ENCODE data around the gene PLA2G2F.

Gene PLA2G2F

DNA sequence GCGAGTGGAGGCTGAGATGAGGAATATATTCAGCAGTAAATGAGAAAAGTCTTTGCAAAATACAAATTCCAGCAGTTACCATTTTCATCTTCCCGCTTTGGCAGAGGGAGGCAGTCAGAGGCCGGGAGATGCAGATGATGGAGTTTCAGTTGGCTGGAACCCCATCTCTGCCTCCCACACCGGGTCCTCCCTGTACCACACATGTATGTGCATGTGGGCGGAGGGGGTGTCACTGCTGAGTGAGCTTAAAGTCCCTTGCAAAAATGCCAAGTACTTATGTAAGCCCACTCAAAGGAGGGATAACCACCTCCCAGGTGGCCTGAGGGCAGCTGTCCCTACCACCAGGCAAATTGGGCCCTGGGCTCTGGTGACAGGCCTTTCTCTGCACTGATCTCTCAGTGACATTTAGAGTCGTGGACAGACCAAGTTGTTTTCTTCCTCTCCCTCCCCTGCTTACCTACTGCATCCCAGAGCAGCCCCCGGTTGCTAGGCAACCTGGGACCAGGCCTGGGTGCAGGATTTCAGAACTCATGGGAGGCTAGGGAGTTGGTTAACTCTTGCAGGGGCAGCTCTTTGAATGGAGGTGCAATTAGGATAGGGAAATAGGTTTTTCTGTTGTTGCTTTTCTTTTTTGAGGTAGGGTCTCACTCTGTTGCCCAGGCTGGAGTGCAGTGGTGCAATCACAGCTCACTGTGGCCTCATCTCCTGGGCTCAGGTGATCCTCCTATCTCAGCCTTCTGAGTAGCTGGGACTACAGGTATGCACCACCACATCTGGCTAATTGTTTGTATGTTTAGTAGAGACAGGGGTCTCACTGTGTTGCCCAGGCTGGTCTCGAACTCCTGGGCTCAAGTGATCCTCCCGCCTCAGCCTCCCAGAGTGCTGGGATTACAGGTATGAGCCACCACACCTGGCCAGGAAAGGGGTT is 29.7 kb downstream of the PLA2G2F start:
- no peak for DNase-seq (ENCODE audit: low read depth in 2 of 2)

DNA sequence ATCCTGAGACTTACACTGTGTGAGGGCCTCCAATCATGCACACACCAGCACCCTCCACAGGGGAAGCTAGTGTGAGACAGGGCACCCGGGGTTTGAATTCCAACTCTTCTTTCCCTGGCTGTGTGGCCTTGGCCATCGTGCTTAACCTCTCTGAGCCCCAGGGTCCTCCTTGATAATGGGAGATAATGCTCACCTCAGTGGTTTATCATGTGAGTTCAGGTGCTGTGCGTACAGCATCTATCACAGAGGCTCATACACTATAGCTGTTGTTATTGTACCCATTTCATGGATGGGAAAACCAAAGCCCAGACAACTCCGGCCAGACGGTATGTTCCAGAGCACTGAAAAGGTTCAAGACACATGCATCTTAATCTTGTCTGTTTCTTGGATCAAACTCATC is 30.8 kb downstream of the PLA2G2F start:
- DNase-seq (ENCODE audit: low read depth in 2 of 2), result no peak

GRCh38 chr1:20172033-20172590 is 33.0 kb downstream of the PLA2G2F start:
- no peak for DNase-seq (ENCODE audit: low read depth in 2 of 2)

DNA sequence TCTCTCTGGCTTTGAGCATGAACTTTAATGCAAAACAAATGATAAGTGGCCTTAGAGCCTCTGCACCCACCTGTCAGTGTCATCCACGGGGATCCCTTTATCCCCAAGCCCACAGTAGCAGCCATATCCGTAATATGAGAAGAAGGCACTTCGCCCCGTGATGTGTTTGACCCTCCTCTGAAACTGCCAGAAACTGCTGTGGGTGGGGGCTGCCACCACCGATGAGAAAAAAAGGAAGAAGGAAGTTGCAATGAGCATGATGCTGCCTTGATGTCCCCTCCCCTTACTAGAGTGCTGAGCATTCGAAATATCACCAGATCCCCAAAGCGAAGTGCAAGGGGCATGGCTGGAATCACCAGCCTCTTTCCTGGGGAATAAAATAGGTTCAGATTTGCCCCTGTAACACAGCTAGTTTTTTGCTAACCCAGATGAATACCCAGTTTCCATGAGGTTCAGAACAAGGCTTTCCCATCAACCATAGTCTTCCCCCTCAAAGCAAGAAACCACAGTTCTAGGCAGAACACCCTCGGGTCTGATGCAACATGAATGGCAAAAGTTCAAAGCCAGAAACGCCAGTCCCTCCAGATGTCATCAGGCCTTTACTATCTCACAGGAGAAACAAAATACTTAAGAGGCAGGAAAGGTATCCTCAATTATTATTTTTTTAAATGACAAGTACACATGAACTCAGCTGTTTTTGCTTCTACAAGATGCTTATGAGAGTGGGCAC is 36.0 kb downstream of the PLA2G2F start:
- DNase-seq (ENCODE audit: low read depth in 2 of 2), result no peak

- DNase-seq (ENCODE audit: low read depth in 2 of 2), result no peak
These were observed 39.7 kb downstream of the PLA2G2F start for GRCh38 chr1:20178634-20179370.

- no peak for DNase-seq (ENCODE audit: low read depth in 2 of 2)
These were observed 40.4 kb downstream of the PLA2G2F start for GRCh38 chr1:20179371-20180128.

GRCh38 chr1:20180129-20180843 is 41.2 kb downstream of the PLA2G2F start:
- no peak for DNase-seq (ENCODE audit: low read depth in 2 of 2)

DNA sequence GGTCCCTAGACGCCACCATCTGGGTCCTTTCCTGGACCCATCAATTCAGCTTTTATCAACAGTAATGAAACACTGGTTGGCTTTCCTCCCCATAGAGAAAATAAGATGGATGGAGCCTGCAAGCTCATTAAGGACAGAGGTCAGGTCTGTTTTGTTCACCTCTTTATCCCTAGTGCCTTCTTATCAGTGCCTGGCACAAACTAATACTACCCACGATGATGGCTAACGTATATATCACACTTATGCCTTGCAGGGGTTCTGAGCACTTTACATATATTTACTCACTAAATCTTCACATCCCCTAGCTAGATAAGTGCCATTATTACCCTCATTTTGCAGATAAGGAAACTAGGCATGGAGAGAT is 41.7 kb downstream of the PLA2G2F start:
- DNase-seq (ENCODE audit: low read depth in 2 of 2), result no peak

- DNase-seq (ENCODE audit: low read depth in 2 of 2), result no peak
These were observed 43.3 kb downstream of the PLA2G2F start for GRCh38 chr1:20182415-20182814.

GRCh38 chr1:20183035-20183434 is 43.9 kb downstream of the PLA2G2F start:
- no peak for DNase-seq (ENCODE audit: low read depth in 2 of 2)

DNA sequence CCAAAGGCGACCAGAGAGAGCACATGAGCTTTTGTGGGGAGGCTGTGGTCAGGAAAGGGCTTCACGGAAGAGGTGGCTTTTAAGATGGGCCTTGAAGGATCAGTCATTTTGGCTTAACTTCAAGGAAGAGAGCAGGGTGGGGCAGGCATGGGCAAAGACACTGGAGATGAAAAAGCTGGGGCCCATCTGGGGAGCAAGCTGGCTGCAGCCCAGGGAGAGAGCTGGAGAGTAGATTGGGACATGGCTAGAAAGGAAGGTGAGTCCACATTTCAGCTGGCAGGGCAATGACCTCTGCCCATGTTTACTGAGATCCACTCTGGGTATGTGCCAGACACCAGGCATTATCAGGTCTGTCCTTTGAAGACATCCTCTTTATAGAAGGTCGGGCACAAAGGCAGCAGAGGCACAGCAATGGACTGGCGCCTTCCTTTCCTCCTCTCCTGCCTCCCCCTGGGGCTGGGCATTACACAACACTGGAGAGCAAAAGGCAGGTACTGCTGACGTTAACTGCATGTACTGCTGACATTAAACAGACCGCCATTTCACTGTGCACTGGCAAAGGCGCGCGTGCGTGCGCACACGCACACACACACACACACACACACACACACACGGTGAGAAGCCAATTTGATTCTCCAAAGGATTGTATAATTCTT is 44.6 kb downstream of the PLA2G2F start:
- DNase-seq (ENCODE audit: low read depth in 2 of 2), result no peak

DNA sequence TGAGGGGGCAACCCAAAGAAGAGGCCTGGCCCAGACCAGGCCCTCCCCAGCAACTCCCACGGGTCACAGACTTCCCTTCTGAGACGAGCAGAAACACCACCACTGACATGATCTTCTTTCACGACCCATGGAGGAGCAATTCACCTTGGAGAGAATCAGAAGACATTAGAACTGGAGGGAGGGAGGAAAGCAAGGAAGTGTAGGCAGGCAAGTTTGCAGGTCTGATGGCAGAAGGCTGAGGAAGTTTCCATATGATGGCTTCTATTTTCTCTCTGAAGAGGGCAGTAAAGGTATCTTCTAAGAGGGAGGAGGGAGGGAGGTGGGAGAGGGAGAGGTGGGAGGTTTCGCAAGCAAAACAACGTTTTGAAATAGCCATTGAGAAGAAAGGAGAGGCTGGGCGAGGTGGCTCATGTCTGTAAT is 45.4 kb downstream of the PLA2G2F start:
- no peak for DNase-seq (ENCODE audit: low read depth in 2 of 2)

GRCh38 chr1:20184997-20185833 is 46.1 kb downstream of the PLA2G2F start:
- peak; percentile 18 to 38 for DNase-seq (ENCODE audit: low read depth in 2 of 2)

GRCh38 chr1:20185834-20186782 is 47.0 kb downstream of the PLA2G2F start, which contains the start of the genes PLA2G2C and UBXN10:
PLA2G2C (minus strand) TSS chr1:20186518; CDS start chr1:20177363, 9,155 bp downstream.
UBXN10 (plus strand) TSS chr1:20186096; CDS start chr1:20190562, 4,466 bp downstream.
- DNase-seq (ENCODE audit: low read depth in 2 of 2), result no peak

DNA sequence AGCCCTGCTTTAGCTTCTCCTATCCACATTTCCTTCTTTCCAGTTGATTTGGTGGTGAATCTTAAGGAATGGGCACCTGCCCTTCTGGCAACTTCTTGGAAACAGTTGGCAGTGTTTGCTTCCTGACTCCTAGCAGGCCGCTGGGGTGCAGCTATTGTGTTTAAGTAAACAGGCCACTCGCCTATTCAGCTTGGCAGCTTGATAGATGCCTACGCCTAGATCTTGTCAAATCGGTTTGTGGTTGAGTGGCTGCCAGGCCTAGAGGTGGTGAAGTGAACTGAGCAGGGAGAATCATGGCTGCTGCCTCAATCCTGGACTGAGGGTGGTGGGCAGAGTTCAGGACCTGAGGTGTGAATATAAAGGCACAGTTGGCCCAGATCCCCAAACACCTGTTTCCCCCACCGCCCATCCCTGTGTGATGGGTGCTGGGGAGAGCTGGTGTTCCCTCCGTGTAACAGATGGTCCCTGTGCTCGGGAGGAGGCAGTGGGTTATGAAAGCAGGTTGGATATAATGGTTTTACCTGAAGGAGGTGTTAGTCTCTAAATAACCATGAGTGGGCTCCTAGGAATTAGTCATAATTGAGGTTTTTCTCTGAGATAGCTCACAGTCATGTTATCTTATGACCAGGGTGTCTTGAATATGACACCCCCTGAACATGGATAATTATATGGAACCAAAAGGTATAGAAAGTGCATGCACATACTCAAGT is 48.1 kb downstream of the PLA2G2F start:
- no peak for DNase-seq (ENCODE audit: low read depth in 2 of 2)

DNA sequence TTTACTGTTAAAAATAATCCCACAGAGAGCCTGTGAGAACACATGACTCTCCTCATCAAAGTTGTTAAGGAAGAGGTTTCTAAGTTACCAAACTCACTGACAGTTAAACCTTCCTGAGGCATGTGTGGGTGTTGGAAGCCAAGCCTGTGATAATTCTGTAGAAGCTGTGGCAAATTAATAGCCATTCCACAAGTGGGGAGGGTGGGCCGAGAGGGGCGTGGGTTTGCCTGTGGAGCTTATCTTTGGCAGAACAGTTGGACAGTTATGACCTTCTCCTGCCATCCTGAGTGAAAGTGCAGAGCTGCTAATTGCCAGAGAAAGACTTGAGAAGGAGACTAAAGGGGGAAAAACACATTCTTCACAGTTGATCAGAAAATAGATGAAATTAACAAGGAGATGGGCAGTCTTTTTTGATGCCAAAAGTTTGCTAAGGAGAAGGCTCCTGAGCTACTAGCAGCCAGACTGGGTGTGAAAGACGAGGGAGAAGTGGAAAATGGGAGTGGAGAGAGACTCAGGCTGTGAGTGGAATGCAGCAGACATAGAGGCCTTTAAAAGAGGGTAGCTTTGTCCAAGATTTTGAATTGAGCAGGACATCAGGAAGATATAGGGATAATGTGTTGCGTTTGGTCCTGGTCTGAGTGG is 48.8 kb downstream of the PLA2G2F start:
- no peak for DNase-seq (ENCODE audit: low read depth in 2 of 2)

DNA sequence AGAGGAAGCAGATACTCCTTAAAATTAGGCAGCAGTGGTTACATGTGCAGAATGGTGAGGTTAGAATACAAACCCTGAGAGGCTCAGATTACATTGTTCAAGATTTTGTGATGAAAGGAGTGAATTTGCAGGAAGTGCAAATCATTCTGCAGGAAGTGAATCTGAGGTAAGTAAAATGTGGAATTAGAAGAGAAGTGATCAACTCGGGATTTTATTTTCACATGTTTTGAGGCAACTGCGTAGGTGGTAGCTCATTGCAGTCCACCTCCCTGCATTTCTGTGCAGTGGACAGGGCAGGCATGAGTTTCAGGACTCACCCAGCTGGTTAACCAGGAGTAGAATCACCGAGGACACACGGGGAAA is 49.3 kb downstream of the PLA2G2F start:
- no peak for DNase-seq (ENCODE audit: low read depth in 2 of 2)

All from stimulated activated CD8-positive, alpha-beta memory T cell treated with anti-CD3 and anti-CD28 coated beads, Interleukin-15, amount 100 ng/mL, for 4 hours (primary cell).